ENCODE measurements around the gene ADNP2.

The ADNP2 gene

GRCh38 chr18:80188643-80189530, 79.8 kb downstream of the ADNP2 start:
- no peak for DNase-seq (ENCODE audit: low read depth in 2 of 2)

GRCh38 chr18:80189531-80189865, 80.4 kb downstream of the ADNP2 start:
- DNase-seq (ENCODE audit: low read depth in 2 of 2): no peak

Measured in fibroblast of skin of left biceps (primary cell).